ENCODE measurements around the gene PHKA1.
"Not testable (repeated sequence)": the region's sequence is repeated elsewhere in the genome, so short reads cannot be mapped to it uniquely, and the experiment has no call there.

PHKA1 gene

DNA sequence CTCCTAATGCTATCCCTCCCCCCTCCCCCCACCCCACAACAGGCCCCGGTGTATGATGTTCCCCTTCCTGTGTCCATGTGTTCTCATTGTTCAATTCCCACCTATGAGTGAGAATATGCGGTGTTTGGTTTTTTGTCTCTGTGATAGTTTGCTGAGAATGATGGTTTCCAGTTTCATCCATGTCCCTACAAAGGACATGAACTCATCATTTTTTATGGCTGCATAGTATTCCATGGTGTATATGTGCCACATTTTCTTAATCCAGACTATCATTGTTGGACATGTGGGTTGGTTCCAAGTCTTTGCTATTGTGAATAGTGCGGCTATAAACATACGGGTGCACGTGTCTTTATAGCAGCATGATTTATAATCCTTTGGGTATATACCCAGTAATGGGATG lies 44.6 kb downstream of the PHKA1 start:
- DNase-seq (ENCODE audit: low spot score); FAIRE-seq: not testable (repeated sequence)

DNA sequence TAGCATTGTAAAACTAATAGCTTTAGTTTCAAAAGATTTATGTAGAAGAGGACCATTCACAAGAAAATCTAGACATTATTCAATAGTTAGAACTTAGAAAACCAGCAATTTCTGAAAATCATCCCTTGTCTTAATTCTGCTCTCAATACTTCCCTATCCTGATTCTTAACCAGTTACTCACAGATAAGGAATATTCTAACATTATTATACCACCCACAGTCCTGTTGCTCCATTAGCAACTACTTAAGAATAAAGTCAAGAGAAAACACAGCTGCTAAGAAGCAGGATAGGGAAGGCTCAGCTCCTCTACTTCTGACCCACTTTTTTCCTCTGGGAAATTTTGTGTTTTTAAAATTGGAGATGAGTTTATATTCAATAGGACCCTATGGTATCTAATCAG lies 47.7 kb downstream of the PHKA1 start:
- DNase-seq (ENCODE audit: low spot score) (no peak), FAIRE-seq (no peak)

GRCh38 chrX:72663737-72664136 lies 50.4 kb downstream of the PHKA1 start:
- no peak for FAIRE-seq
- no peak for DNase-seq (ENCODE audit: low spot score)

DNA sequence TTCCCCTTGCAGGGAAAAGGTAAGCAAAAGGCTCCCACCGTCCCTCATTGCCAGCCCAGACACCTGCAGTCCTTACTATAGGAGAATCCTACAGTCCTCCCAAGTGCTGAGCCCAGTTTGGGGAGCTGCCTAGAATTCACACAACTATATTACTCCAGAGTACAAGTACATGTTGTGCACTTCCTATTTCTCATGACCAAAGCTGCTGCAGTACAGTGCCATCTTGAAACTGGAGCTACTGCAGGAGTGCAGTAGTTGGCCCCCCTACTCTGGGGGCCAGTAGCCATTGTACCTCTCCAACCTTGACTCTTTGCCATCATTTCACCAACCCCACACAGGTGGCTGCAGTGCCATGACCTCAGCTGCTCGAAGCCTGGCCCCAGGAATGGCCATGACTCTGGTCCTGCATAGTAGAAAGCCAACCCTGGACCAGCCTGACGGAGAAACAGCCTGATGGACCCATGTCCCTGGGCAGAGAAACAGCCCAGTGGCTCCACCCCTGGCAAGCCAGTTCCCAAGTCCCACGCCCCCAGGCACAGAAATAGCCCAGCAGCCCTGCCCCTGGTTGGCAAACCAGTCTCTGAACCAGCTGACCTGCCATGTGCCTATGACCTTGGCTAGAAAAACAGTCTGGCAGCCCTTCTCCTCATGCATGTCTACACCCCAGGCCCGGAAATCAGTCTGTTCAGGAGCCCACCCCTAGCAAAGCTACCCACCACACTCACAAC lies 51.9 kb downstream of the PHKA1 start:
- DNase-seq (ENCODE audit: low spot score) (no peak), FAIRE-seq (no peak)

- DNase-seq (ENCODE audit: low spot score) (no peak), FAIRE-seq (no peak)
Measured at GRCh38 chrX:72659723-72660122, 54.4 kb downstream of the PHKA1 start.

GRCh38 chrX:72652082-72652481 lies 62.0 kb downstream of the PHKA1 start:
- DNase-seq (ENCODE audit: low spot score) (no peak), FAIRE-seq (no peak)

- no peak for DNase-seq (ENCODE audit: low spot score)
- no peak for FAIRE-seq
Measured at GRCh38 chrX:72644946-72645345, 69.2 kb downstream of the PHKA1 start.

DNA sequence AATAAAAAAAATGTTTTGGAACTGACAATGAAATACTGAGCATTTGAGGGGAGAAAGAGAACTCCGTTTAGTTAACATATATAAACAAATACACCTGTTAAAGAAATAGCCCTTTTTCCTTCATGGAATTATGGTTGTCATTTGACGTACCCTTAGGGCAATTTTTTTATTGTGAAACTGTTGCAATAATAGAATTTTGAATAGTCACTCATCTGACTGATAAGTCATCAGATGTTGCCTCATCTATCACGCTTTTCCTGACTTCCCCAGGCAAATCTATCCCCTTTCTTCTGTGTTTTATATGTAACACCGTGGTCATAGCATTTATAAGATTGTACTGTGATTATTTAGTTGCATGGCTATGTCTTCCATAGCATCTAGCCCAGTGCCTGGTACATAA lies 72.5 kb downstream of the PHKA1 start:
- FAIRE-seq (no peak), DNase-seq (ENCODE audit: low spot score) (no peak)

GRCh38 chrX:72635930-72636329 lies 78.2 kb downstream of the PHKA1 start:
- no peak for FAIRE-seq
- no peak for DNase-seq (ENCODE audit: low spot score)

DNA sequence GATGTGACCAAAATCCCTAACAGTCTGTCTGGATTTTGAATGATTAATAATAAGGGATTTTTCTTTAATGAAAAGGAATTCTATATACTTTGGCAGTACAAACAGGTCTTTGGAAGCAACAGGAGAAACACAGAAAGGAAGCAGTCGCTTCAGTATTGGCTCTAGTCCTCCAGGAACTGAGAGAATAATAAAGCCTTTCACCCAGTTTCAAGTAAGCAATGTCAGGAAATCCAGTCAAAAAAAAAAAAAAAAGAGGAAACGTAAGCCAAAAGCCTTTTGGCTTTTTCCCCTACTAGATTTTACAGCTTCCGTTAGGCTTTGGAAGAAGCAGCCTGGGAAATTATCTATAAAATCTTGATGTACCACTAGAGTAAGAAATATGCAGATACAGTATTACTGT lies 79.8 kb downstream of the PHKA1 start:
- FAIRE-seq (no peak), DNase-seq (ENCODE audit: low spot score) (no peak)

DNA sequence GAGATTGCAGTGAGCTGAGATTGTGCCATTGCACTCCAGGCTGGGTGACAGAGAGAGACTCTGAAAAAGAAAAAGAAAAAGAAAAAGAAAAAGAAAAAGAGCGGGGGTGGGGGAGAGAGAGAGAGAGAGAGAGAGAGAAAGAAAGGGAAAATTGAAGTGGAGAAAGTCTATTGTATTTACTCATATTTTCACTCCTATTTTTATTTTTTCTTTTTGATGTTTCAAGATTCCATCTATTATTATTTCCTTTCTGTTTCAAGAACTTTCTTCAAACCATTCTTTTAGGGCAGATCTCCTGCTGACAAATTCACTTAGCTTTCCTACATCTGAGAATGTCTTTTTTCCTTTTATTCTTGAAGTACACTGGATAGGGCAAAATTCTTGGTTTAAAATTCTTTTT lies 83.9 kb downstream of the PHKA1 start:
- FAIRE-seq (no peak), DNase-seq (ENCODE audit: low spot score) (no peak)

DNA sequence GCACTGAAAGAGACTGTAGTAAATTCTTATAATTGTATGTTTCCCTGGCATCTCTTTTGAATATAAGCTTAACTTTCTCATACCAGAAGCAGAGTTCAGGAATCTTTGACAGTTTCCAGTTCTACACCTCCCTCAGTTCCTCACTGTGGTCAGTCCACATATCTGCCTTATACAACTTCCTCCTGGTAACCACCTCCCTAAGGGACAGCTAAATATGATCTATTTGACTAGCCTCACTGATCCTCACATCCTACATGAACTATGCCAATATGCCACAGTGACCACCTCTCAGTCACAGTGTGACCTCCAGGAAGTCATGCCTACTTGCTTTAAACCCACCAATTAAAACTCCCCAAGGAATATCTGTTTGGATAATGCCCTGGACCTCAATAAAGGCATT lies 89.9 kb downstream of the PHKA1 start:
- FAIRE-seq (no peak), DNase-seq (ENCODE audit: low spot score) (no peak)

DNA sequence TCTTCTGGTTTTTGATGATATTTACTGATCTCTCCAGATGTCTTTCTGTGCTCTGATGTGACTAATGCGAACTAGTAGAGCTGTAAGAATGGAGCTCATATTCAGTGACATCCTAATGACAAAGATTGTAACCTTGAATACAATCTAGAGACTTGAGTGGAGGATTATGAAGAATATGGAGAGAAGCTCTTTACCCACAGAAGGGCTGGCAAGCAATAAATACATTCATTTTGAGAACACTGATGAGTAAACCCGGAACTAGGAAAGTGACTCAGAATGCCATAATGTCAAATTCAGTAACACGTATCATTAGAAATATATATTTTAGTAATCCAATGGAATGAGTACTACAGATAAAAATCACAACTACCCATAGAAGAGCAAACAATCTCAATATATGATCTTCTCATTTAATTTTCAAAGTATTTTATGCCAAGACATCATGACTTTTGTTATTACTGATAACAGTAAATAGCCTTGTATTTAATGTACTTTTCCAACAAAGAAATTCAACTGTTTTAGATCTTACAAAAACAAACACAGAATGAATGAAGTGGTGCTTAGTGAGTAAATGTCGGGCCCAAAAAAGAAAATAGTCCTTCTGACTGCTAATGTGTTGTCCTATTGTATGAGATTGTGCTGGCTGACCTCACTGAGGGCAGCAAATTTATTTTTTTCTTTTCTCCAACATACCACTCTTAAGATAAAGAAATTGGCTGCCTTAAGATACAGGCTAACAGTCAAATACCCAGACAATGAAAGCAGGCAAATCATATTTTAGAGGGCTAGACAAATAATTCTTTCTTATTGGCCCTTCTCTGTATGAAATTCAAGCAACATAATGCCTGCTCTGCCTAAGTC lies 92.3 kb downstream of the PHKA1 start:
- DNase-seq (ENCODE audit: low spot score) (peak; percentile 2), FAIRE-seq (no peak)

GRCh38 chrX:72621163-72621562 lies 92.9 kb downstream of the PHKA1 start:
- peak; percentile 1 for DNase-seq (ENCODE audit: low spot score)
- FAIRE-seq: no peak

DNA sequence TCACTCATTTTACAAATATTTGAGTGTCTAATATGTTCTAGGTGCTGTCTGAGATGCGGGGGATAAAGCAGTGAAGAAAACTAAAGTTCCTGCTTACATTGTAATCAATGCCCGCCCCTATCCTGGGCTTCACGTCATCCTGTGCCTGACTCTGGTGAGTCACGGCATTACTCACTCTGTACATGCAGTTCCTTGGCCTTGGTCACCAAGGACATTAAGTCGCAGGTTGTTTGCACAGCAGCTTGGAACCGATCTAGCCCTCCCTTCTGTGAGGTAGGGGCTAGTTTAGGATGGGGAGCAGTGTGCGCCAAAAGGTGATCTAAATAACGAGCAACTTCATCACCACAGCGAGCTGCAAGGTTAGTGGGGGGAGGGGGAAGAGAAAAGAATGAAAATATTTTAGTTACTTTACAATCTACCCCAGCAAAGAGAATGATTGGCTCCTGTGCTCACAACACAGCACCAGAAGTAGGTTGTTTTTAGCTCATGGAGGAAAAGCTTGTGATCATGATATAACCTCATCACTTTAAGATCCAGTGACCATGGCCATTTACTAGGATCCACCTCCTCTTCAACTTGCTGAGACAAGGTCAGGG lies 93.5 kb downstream of the PHKA1 start:
- DNase-seq (ENCODE audit: low spot score) (peak; percentile 77), FAIRE-seq (no peak)

DNA sequence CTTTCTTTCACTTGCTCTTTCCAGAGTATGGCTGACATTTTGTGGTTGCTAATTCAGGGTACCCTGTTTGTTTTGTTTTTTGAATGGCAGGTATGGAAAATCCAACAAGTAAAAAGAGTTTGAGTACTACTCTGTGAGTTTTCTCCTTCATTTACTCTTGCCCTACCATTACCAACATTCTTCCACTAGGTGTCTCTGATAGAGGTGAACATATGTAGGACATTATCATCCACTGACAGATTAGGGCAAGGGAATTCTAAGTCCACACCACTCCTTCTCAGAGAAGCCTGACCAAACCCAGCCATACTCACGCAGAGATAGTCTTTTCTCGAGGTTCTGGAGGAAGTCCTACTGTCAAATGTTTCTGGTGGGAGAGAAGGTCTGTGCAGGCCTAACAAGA lies 104.8 kb downstream of the PHKA1 start:
- DNase-seq (ENCODE audit: low spot score) (peak; percentile 2), FAIRE-seq (no peak)

GRCh38 chrX:72604705-72605104 lies 109.4 kb downstream of the PHKA1 start:
- DNase-seq (ENCODE audit: low spot score): no peak
- no peak for FAIRE-seq

DNA sequence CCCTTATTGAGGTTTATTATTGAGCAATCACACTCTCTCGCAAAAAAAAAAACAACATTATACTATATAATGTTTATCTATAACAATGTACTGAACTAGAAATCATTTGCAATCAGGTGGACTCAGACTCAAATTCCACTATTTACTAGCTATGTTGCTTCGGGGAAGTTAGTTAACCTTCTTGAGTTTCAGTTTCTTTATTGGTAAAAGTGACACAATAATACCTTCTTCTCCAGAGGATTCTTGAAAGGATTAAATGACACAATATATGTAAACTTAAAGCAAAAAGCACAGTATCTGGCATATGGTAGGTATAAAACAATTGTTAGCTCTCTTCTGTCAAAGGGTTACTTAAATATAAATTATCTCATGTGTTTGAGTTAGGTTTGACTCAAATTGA lies 110.0 kb downstream of the PHKA1 start:
- DNase-seq (ENCODE audit: low spot score) (no peak), FAIRE-seq (no peak)

DNA sequence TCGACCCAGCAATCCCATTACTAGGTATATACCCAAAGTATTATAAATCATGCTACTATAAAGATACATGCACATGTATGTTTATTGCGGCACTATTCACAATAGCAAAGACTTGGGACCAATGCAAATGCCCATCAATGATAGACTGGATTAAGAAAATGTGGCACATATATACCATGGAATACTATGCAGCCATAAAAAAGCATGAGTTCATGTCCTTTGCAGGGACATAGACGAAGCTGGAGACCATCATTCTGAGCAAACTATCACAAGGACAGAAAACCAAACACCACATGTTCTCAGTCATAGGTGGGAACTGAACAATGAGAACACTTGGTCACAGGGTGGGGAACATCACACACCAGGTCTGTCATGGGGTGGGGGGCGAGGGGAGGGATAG lies 123.1 kb downstream of the PHKA1 start:
- not testable (repeated sequence) for FAIRE-seq

DNA sequence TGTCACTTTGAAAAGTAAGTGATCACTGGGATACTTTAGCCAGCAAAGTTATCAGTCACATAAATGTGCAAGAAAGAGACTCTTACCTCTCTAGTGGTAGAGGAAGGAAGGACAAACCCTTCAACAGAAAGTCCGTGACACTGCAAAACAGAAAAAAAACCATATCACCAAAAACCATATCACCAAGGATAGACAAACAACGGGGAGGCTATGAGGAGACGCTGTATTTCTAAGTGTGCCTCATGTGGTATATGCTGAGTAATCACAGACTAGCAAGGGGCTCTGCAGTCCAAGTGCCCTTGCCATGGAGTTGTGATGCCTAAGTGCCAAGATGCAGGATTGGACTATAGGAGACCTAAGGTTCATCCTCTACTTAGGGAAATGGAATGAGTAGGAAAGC lies 129.9 kb downstream of the PHKA1 start:
- DNase-seq (ENCODE audit: low spot score) (no peak), FAIRE-seq (no peak)

More for the DNA sequence above, 123.1 kb downstream of the PHKA1 start:
- DNase-seq (ENCODE audit: low spot score): not testable (repeated sequence)

DNA sequence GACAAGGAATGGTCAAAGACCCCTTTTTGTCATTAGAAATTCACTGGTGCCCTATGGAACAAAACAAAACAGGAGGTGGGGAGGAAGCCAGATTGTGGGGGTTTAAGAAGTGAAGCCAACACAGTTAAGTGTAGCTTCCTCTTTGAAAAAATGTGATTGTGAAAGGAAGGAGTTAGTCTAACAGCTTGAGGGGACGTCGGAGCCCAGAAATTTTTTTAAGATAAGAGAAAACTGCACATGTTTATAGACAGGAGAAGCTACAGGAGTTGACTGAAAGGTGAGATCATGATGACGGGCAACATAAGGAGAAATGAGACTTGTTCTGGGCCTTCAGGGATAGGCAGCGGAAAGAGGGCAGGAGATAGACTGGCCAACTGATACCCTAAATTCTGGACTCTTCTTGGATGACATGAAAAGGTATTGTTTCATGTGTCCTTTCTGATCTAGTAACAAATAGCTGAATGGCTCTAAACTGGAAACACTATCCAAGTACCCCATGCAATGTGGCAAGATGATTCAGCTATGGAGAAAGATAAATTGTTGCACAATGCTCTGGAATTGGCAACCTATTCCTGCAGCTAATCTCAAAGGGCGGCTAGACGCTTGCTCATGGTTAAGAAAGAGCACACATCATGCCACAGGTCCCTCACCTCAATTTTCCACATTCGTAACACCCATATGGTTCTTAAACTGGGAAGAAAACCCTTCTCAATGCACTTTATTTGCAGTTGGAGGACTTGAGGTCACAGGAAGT lies 137.8 kb downstream of the PHKA1 start:
- no peak for DNase-seq (ENCODE audit: low spot score)

DNA sequence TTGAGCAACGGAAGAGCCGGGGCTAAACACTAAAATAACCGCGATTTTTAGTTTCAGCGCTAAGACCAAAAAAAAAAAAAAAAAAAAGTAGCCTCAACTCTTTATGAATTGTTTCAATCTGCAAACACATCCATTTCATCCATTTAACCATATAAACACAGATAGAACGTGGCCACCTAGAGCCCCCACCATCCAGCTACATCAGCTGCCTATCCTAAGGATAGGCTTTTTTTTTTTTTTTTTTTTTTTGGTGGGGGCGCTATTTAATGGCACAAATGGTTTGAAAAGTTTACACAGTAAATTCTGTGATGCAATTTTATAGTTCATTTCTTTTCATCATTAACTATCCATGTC lies 141.0 kb downstream of the PHKA1 start:
- no peak for FAIRE-seq
- DNase-seq (ENCODE audit: low spot score): no peak

More for the DNA sequence above, 137.8 kb downstream of the PHKA1 start:
- no peak for FAIRE-seq

Measured in urothelium cell line (cell line).